HCT116 (cell line): ENCODE measurements around the gene STKLD1. TPM values are rescaled to one million over a fixed set of nuclear protein-coding genes. Genes with fewer than 3 reads are reported as not detected.

Experiments
- ATAC-seq: fragments of 200-7000 bp; cut with Tn5 transposase; 2 replicates; pipeline ENCODE4 v1.9.1; 2020; ENCODE audit warnings: mild to moderate bottlenecking, moderate library complexity
- BruUV-seq: library from RNA; stranded (reverse); fragments of 400-500 nt; replicated peaks from 2 replicates; lab custom pipeline; 2021; lab: Mats Ljungman, UMichigan
- CTCF ChIA-PET: fragments of 300-600 bp; sonication (Branson Sonifier 250); formaldehyde crosslinking; loops from one replicate; lab custom pipeline; 2021; ENCODE audit warnings: antibody characterized with exemption; lab: Charles Lee
- POLR2A ChIA-PET: fragments of 300-600, 350-600 bp; sonication (Branson Sonifier 250); formaldehyde crosslinking; loops from one replicate; lab custom pipeline; 2021; ENCODE audit warnings: antibody characterized with exemption; lab: Charles Lee
- RAD21 ChIA-PET, 2 experiments: fragments of 300-600 bp; sonication (Branson Sonifier 250); formaldehyde crosslinking; loops; one replicate each; lab custom pipeline; 2023; ENCODE audit warnings: low total read pairs in 2 of 2; ENCODE audit not compliant: uncharacterized antibody in 2 of 2, unreplicated experiment in 2 of 2, low non-redundant PET in 1 of 2; lab: Charles Lee
- DNase-seq: peaks from one replicate; pipeline ENCODE4 v3.0.0-alpha.2; 2010; ENCODE audit warnings: low read depth, low spot score
- H2AFZ ChIP-seq: fragments of 200-600 bp; shearing (Covaris generic), sonication (generic); 2 replicates; pipeline ENCODE4 v1.6.1; 2017; ENCODE audit warnings: low read depth, mixed run types, mixed read lengths, antibody characterized with exemption, low read length; ENCODE audit not compliant: poor library complexity, severe bottlenecking
- H3K27ac ChIP-seq: 2 replicates; pipeline ENCODE4 v1.5.1; 2012; ENCODE audit warnings: low read depth, low read length
- H3K27me3 ChIP-seq: fragments of 200-600 bp; sonication (generic); 2 replicates; pipeline ENCODE4 v1.6.1; 2016; ENCODE audit warnings: mixed run types, low read length, mixed read lengths; ENCODE audit not compliant: insufficient read depth
- H3K36me3 ChIP-seq, 2 experiments: fragments of 200-500 bp in 1 of 2; fragments of 200-600 bp in 1 of 2; sonication (Bioruptor generic) in 1 of 2; sonication (generic) in 1 of 2; 2 replicates each; pipeline versions ENCODE4 v1.5.1 to v1.6.1; 2014 to 2016; ENCODE audit warnings: low read length in 2 of 2, inconsistent platforms in 1 of 2, mixed read lengths in 1 of 2, mixed run types in 1 of 2; ENCODE audit not compliant: insufficient read depth in 2 of 2, control insufficient read depth in 1 of 2
- H3K4me1 ChIP-seq, 2 experiments: fragments of 200-600 bp in 1 of 2; sonication (generic) in 1 of 2; 2 replicates each; pipeline versions ENCODE4 v1.5.1 to v1.6.1; 2012 to 2017; ENCODE audit warnings: low read length in 2 of 2, inconsistent platforms in 1 of 2, mild to moderate bottlenecking in 1 of 2, mixed read lengths in 1 of 2, mixed run types in 1 of 2, moderate library complexity in 1 of 2; ENCODE audit not compliant: insufficient read depth in 2 of 2, control insufficient read depth in 1 of 2
- H3K4me2 ChIP-seq: fragments of 200-600 bp; sonication (generic); 2 replicates; pipeline ENCODE4 v1.6.1; 2017; ENCODE audit warnings: mixed run types, low read length, mixed read lengths
- H3K4me3 ChIP-seq, 2 experiments: fragments of 200-600 bp in 1 of 2; sonication (generic) in 1 of 2; replicated peaks in 1 of 2; 2 replicates each; pipeline ENCODE4 v1.5.1; 2011 to 2016; ENCODE audit warnings: low read length in 2 of 2, control low read depth in 1 of 2, low read depth in 1 of 2, mild to moderate bottlenecking in 1 of 2, mixed read lengths in 1 of 2, mixed run types in 1 of 2
- H3K79me2 ChIP-seq: fragments of 200-600 bp; sonication (generic); 2 replicates; pipeline ENCODE4 v1.6.1; 2017; ENCODE audit warnings: mild to moderate bottlenecking, mixed run types, low read length, moderate library complexity, mixed read lengths; ENCODE audit not compliant: insufficient read depth
- H3K9ac ChIP-seq: fragments of 200-600 bp; sonication (generic); 2 replicates; pipeline ENCODE4 v1.6.1; 2016; ENCODE audit warnings: low read length, mixed read lengths
- H3K9me2 ChIP-seq: fragments of 200-600 bp; sonication (generic), shearing (Covaris generic); 2 replicates; pipeline ENCODE4 v1.6.1; 2017; ENCODE audit warnings: mixed run types, mild to moderate bottlenecking, moderate library complexity; ENCODE audit not compliant: insufficient read depth
- H3K9me3 ChIP-seq, 2 experiments: fragments of 200-500 bp in 1 of 2; fragments of 200-600 bp in 1 of 2; sonication (Bioruptor generic) in 1 of 2; sonication (generic) in 1 of 2; 2 replicates each; pipeline ENCODE4 v1.6.1; 2014 to 2017; ENCODE audit warnings: low read length in 2 of 2, mixed read lengths in 2 of 2, inconsistent platforms in 1 of 2, low read depth in 1 of 2, mild to moderate bottlenecking in 1 of 2, mixed run types in 1 of 2, moderate library complexity in 1 of 2; ENCODE audit not compliant: control insufficient read depth in 1 of 2, insufficient read depth in 1 of 2
- H4K20me1 ChIP-seq: fragments of 200-600 bp; sonication (generic), shearing (Covaris generic); 2 replicates; pipeline ENCODE4 v1.6.1; 2017; ENCODE audit warnings: mixed run types, mild to moderate bottlenecking, moderate library complexity; ENCODE audit not compliant: insufficient read depth
- EGR1 ChIP-seq: IDR thresholded peaks from 2 replicates; pipeline ENCODE4 v1.6.1; 2012; ENCODE audit warnings: low read depth
- ELF1 ChIP-seq: IDR thresholded peaks from 2 replicates; pipeline ENCODE4 v1.6.1; 2012; ENCODE audit warnings: low read depth, borderline replicate concordance
- EZH2phosphoT487 ChIP-seq: fragments of 200-600 bp; IDR thresholded peaks from 2 replicates; pipeline ENCODE4 v1.6.1; 2018; ENCODE audit warnings: antibody characterized with exemption, borderline replicate concordance
- RAD21 ChIP-seq: IDR thresholded peaks from 2 replicates; pipeline ENCODE4 v1.6.1; 2012; ENCODE audit warnings: low read depth, mild to moderate bottlenecking
- SRF ChIP-seq: IDR thresholded peaks from 2 replicates; pipeline ENCODE4 v1.6.1; 2012; ENCODE audit warnings: low read depth
- intact Hi-C: fragments of 100-400 bp; cut with micrococcal nuclease; formaldehyde crosslinking; loops from 2 replicates; pipeline ENCODE4 v1.10.0; 2022
- total RNA-seq: library from RNA; stranded (reverse); gene quantifications from one replicate; pipeline ENCODE4 v1.2.1, GENCODE V29; 2021; ENCODE audit not compliant: unreplicated experiment
- TF ChIP-seq, protein P1 (sequence below): IDR thresholded peaks from 2 replicates; pipeline ENCODE4 v1.6.1; 2012; ENCODE audit warnings: low read depth
- TF ChIP-seq, protein P2 (sequence below), 3 experiments: fragments of 200-600 bp in 1 of 3; sonication (generic) in 1 of 3; IDR thresholded peaks in 2 of 3; conservative IDR thresholded peaks in 1 of 3; 2 replicates each; pipeline ENCODE4 v1.5.1; 2012 to 2017; ENCODE audit warnings: low read depth in 2 of 3, low read length in 2 of 3, antibody characterized with exemption in 1 of 3, borderline replicate concordance in 1 of 3, control low read depth in 1 of 3, mild to moderate bottlenecking in 1 of 3, mixed read lengths in 1 of 3, mixed run types in 1 of 3, moderate library complexity in 1 of 3; ENCODE audit not compliant: insufficient read depth in 1 of 3

Gene STKLD1
- total RNA-seq, 1 experiment from 2014 or later, result 0.37 TPM

DNA sequence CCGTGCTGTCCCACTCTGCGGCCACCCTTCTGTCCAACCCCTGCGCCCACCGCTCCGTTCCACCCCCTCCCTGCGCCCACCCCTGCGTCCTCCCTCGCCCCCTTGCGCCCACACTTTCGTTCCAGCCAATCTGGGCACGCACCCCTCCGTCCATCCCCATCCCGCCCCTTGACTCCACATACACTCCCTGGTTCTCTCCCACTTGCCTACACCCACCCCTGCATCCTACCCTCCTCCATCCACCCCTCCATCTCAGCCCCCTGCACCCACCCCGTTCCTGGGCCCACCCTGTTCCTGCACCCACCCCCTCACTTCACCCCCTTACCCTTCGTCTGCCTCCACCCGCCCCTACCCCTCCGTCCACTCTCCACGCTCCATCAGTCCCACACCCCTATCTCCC lies 53.0 kb downstream of the STKLD1 start:
- Histone ChIP-seq H3K79me2 (no peaks in the 10 kb centered on the region), H3K27ac (no peak overlapping the region), H3K36me3 (no peaks in the 10 kb centered on the region), H3K9me2 (no peaks in the 10 kb centered on the region), H2AFZ (no peak overlapping the region), H4K20me1 (no peaks in the 10 kb centered on the region), H3K4me2 (no peak overlapping the region), H3K4me3 (no peak overlapping the region), H3K9ac (no peak overlapping the region), H3K4me1 (peaks cover 0 to 5% of the 10 kb centered on the region in 2 experiments; a peak in 1 of 4 replicates), H3K27me3 (no peaks in the 10 kb centered on the region), H3K9me3 (no peaks in the 10 kb centered on the region)
- TF ChIP-seq SRF (no peak), EGR1 (no peak)
- TF ChIP-seq, protein P1, sequence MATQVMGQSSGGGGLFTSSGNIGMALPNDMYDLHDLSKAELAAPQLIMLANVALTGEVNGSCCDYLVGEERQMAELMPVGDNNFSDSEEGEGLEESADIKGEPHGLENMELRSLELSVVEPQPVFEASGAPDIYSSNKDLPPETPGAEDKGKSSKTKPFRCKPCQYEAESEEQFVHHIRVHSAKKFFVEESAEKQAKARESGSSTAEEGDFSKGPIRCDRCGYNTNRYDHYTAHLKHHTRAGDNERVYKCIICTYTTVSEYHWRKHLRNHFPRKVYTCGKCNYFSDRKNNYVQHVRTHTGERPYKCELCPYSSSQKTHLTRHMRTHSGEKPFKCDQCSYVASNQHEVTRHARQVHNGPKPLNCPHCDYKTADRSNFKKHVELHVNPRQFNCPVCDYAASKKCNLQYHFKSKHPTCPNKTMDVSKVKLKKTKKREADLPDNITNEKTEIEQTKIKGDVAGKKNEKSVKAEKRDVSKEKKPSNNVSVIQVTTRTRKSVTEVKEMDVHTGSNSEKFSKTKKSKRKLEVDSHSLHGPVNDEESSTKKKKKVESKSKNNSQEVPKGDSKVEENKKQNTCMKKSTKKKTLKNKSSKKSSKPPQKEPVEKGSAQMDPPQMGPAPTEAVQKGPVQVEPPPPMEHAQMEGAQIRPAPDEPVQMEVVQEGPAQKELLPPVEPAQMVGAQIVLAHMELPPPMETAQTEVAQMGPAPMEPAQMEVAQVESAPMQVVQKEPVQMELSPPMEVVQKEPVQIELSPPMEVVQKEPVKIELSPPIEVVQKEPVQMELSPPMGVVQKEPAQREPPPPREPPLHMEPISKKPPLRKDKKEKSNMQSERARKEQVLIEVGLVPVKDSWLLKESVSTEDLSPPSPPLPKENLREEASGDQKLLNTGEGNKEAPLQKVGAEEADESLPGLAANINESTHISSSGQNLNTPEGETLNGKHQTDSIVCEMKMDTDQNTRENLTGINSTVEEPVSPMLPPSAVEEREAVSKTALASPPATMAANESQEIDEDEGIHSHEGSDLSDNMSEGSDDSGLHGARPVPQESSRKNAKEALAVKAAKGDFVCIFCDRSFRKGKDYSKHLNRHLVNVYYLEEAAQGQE, result no peak
- ChIA-PET RAD21 (no interaction called here), POLR2A (no interaction called here), CTCF (no interaction called here)
- DNase-seq (no peak), ATAC-seq (0 out of 2 replicates have a peak, but pooled peaks have one; percentile 10)
- intact Hi-C loops, result no loop called here
- BruUV-seq, result no TSS peak

DNA sequence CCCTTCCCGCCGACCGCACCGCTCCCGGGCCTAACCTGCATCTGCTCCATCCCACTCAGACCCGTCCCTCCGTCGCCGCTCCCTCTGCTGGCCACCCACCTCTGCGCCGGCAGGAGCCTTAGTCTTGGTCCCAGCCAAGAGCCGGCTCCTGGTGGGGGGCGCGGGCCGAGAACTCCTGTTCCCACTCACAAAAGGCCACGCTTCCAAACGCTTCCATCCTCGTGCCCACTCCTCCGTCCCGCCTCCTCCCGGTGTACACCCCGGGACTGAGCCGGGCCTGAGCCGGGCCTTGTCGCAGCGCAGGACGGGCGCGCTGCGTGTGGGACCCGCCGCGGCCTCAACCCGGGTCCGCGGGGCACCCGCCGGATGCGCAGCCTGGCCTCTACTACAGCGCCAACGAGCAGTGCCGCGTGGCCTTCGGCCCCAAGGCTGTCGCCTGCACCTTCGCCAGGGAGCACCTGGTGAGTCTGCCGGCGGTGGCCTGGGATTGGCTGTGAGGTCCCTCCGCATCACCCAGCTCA lies 53.5 kb downstream of the STKLD1 start:
- ChIA-PET RAD21 (no interaction called here), CTCF (no interaction called here), POLR2A (no interaction called here)
- no peak for DNase-seq
- Histone ChIP-seq H3K9me2 (no peaks in the 10 kb centered on the region), H3K27ac (no peak overlapping the region), H3K27me3 (no peaks in the 10 kb centered on the region), H3K36me3 (no peaks in the 10 kb centered on the region), H3K9ac (no peak overlapping the region), H3K79me2 (no peaks in the 10 kb centered on the region), H4K20me1 (no peaks in the 10 kb centered on the region), H3K4me2 (no peak overlapping the region), H2AFZ (no peak overlapping the region), H3K4me3 (no peak overlapping the region), H3K9me3 (no peaks in the 10 kb centered on the region), H3K4me1 (peaks cover 0 to 5% of the 10 kb centered on the region in 2 experiments; a peak in 1 of 4 replicates)
- ATAC-seq, result peak; percentile 50
- TF ChIP-seq ELF1 (no peak), EZH2phosphoT487 (no peak), RAD21 (no peak)
- TF ChIP-seq, protein P1, result no peak
- TF ChIP-seq, protein P2, sequence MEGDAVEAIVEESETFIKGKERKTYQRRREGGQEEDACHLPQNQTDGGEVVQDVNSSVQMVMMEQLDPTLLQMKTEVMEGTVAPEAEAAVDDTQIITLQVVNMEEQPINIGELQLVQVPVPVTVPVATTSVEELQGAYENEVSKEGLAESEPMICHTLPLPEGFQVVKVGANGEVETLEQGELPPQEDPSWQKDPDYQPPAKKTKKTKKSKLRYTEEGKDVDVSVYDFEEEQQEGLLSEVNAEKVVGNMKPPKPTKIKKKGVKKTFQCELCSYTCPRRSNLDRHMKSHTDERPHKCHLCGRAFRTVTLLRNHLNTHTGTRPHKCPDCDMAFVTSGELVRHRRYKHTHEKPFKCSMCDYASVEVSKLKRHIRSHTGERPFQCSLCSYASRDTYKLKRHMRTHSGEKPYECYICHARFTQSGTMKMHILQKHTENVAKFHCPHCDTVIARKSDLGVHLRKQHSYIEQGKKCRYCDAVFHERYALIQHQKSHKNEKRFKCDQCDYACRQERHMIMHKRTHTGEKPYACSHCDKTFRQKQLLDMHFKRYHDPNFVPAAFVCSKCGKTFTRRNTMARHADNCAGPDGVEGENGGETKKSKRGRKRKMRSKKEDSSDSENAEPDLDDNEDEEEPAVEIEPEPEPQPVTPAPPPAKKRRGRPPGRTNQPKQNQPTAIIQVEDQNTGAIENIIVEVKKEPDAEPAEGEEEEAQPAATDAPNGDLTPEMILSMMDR (IDR thresholded peaks at IDR 0.05 in 2 of 3, conservative IDR thresholded peaks at IDR 0.05 in 1 of 3; ENCODE audit: borderline replicate concordance in 1 of 3, insufficient read depth in 1 of 3, low read depth in 2 of 3, low read length in 2 of 3), result peak in 2 of 3 experiments; percentile 34 to 35; a peak in 4 of 6 replicates
- BruUV-seq, result no TSS peak
- intact Hi-C loops, result no loop called here
